Hepatocyte (in vitro differentiated cells): ENCODE data around the gene DSCAML1. TPM values are rescaled to one million over a fixed set of nuclear protein-coding genes. Genes with fewer than 3 reads are reported as not detected.
A peak's percentile ranks its signal among the peaks of the same experiment; 100 is the strongest.

Experiments used
- DNase-seq: peaks from one replicate; pipeline ENCODE4 v3.0.0-alpha.2; 2016; ENCODE audit warnings: low spot score
- H2AFZ ChIP-seq: fragments of 200-600 bp; sonication (generic); 2 replicates; pipeline ENCODE4 v1.6.0; 2016; ENCODE audit warnings: antibody characterized with exemption, mild to moderate bottlenecking
- H3K27ac ChIP-seq: fragments of 200-600 bp; sonication (generic); 2 replicates; pipeline ENCODE4 v1.5.1; 2016; ENCODE audit warnings: mild to moderate bottlenecking
- H3K27me3 ChIP-seq: fragments of 200-600 bp; sonication (generic); 2 replicates; pipeline ENCODE4 v1.6.1; 2016
- H3K36me3 ChIP-seq: fragments of 200-600 bp; sonication (generic); replicated peaks from 2 replicates; pipeline ENCODE4 v1.5.1; 2016; ENCODE audit warnings: low read depth; ENCODE audit not compliant: insufficient read depth
- H3K4me1 ChIP-seq: fragments of 200-600 bp; sonication (generic); 2 replicates; pipeline ENCODE4 v1.5.1; 2016; ENCODE audit warnings: mild to moderate bottlenecking, moderate library complexity; ENCODE audit not compliant: insufficient read depth
- H3K4me2 ChIP-seq: fragments of 200-600 bp; sonication (generic); 2 replicates; pipeline ENCODE4 v1.6.0; 2016
- H3K4me3 ChIP-seq: fragments of 200-600 bp; sonication (generic); 2 replicates; pipeline ENCODE4 v1.5.1; 2016; ENCODE audit warnings: mild to moderate bottlenecking
- H3K79me2 ChIP-seq: fragments of 200-600 bp; sonication (generic); 2 replicates; pipeline ENCODE4 v1.6.0; 2017; ENCODE audit warnings: mild to moderate bottlenecking
- H3K9me2 ChIP-seq: fragments of 200-600 bp; sonication (generic); replicated peaks from 2 replicates; pipeline ENCODE4 v1.6.0; 2017; ENCODE audit warnings: mild to moderate bottlenecking; ENCODE audit not compliant: insufficient read depth
- H3K9me3 ChIP-seq: fragments of 200-600 bp; sonication (generic); 2 replicates; pipeline ENCODE4 v1.5.1; 2016; ENCODE audit warnings: low read depth, mild to moderate bottlenecking
- H4K20me1 ChIP-seq: fragments of 200-600 bp; sonication (generic); 2 replicates; pipeline ENCODE4 v1.6.0; 2016; ENCODE audit warnings: mild to moderate bottlenecking; ENCODE audit not compliant: insufficient read depth, poor library complexity, severe bottlenecking
- CTCF ChIP-seq: fragments of 200-600 bp; sonication (generic); IDR thresholded peaks from 2 replicates; pipeline ENCODE4 v1.5.1; 2016; ENCODE audit warnings: antibody characterized with exemption, mild to moderate bottlenecking; ENCODE audit not compliant: poor library complexity
- EZH2 ChIP-seq: fragments of 200-600 bp; sonication (generic); IDR thresholded peaks from 2 replicates; pipeline ENCODE4 v1.6.1; 2016; ENCODE audit warnings: antibody characterized with exemption, mild to moderate bottlenecking, borderline replicate concordance
- EZH2phosphoT487 ChIP-seq: fragments of 200-600 bp; sonication (generic); IDR thresholded peaks from one replicate; pipeline ENCODE4 v1.6.1; 2018; ENCODE audit warnings: antibody characterized with exemption, mild to moderate bottlenecking, low read depth, moderate library complexity; ENCODE audit not compliant: unreplicated experiment, severe bottlenecking
- WGBS: methylation state at CpG from one replicate; pipeline ENCODE4 v1.1.6; 2016; ENCODE audit warnings: low lambda C conversion rate; ENCODE audit errors: missing lambda C conversion rate; 5-methylcytosine and 5-hydroxymethylcytosine counted together
- polyA plus RNA-seq: library from polyadenylated mRNA; unstranded; fragments of >200 nt; fragmentation: Nextera tagmentation; extraction: Ambion mirVana; gene quantifications from 2 replicates; pipeline ENCODE4 v1.2.1, GENCODE V29; 2016
- total RNA-seq: library from RNA; depleted of rRNA; stranded (reverse); fragments of >200 nt; gene quantifications from 2 replicates; pipeline ENCODE4 v1.2.3, GENCODE V29; 2014

Gene DSCAML1
- total and polyA plus RNA-seq, 2 experiments from 2014 or later = 0.46 to 2.6 TPM

DNA sequence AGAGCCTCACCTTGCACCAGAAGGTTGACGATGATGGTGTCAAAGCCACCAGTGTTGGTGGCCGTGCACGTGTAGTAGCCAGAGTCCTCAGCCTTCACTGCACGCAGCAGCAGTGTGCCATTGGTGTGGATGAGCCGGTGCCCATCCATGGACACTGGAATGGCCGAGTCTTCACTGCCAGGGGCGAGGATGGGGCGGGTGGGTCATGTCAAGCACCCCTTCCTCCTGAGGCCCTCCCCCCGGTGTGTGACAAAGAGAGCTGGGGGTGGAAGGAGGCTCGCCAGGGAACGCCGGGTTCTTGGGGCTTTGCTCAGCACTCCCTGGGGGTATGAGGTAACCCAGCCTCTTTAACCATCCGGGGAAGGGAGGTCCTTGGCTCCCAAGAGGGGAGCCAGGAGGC is 357.8 kb downstream of the DSCAML1 start:
- WGBS = 96% methylated on average over 13 of the region's 13 CpGs
- no peak for TF ChIP-seq EZH2
- no peak for TF ChIP-seq EZH2phosphoT487
- no peak for TF ChIP-seq CTCF

DNA sequence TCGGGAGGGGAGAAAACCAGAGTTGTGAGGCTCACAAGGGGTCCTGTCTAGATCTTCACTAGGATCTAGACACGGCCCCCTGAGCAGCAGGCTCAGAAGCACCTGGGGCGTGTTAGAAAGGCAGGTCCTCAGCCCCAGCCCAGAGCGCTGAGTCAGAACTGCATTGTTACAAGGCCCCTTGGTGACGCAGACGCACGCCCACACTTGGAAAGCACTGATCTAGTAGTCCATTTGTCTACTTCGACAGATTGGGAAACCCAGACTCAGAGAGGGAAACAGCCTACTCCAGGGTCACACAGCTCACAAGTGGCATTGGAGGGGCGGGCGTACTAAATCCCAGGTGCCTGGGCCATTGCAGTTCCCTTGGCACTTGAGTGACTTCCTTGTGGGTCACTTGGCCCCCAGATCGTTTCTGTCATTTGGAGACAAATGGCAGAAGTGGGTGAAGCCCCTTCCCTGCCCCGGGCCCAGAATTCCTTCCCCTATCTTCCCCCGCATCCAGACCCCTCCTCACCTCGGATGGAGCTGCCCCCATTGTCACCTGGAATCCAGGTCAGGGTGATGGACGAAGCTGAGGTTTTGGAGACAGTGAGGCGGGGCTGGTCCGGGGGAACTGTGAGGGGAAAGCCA is 358.5 kb downstream of the DSCAML1 start:
- Histone ChIP-seq H3K4me2 (no peak overlapping the region), H3K79me2 (no peaks in the 10 kb centered on the region), H2AFZ (no peak overlapping the region), H3K9me2 (no peaks in the 10 kb centered on the region), H3K9me3 (no peaks in the 10 kb centered on the region), H3K4me1 (no peaks in the 10 kb centered on the region), H3K27me3 (peaks cover 26% of the 10 kb centered on the region), H3K27ac (no peak overlapping the region), H3K36me3 (no peaks in the 10 kb centered on the region), H4K20me1 (no peaks in the 10 kb centered on the region), H3K4me3 (no peak overlapping the region)
- WGBS = 87% methylated on average over 16 of the region's 17 CpGs
- no peak for TF ChIP-seq EZH2
- TF ChIP-seq CTCF = no peak
- no peak for TF ChIP-seq EZH2phosphoT487
- peak; percentile 30 for DNase-seq

More for the DNA sequence above, 357.8 kb downstream of the DSCAML1 start:
- no peaks in the 10 kb centered on the region for H3K9me2 ChIP-seq
- peaks cover 24% of the 10 kb centered on the region for H3K27me3 ChIP-seq
- no peak overlapping the region for H3K4me3 ChIP-seq
- no peaks in the 10 kb centered on the region for H3K79me2 ChIP-seq
- H2AFZ ChIP-seq = no peak overlapping the region
- no peak for DNase-seq
- H3K4me2 ChIP-seq = no peak overlapping the region
- no peaks in the 10 kb centered on the region for H3K9me3 ChIP-seq
- H4K20me1 ChIP-seq = no peaks in the 10 kb centered on the region
- peaks cover under 1% of the 10 kb centered on the region for H3K4me1 ChIP-seq
- H3K27ac ChIP-seq = no peak overlapping the region
- H3K36me3 ChIP-seq = no peaks in the 10 kb centered on the region

- no peak overlapping the region for H3K4me2 ChIP-seq
- H3K9me2 ChIP-seq = no peaks in the 10 kb centered on the region
- no peak overlapping the region for H3K4me3 ChIP-seq
- no peak for DNase-seq
- H2AFZ ChIP-seq = no peak overlapping the region
- H4K20me1 ChIP-seq = no peaks in the 10 kb centered on the region
- no peaks in the 10 kb centered on the region for H3K4me1 ChIP-seq
- no peaks in the 10 kb centered on the region for H3K9me3 ChIP-seq
- no peak overlapping the region for H3K27ac ChIP-seq
- no peaks in the 10 kb centered on the region for H3K36me3 ChIP-seq
- peaks cover 28% of the 10 kb centered on the region for H3K27me3 ChIP-seq
- no peaks in the 10 kb centered on the region for H3K79me2 ChIP-seq
- WGBS = 86% methylated on average over 14 of the region's 14 CpGs
- no peak for TF ChIP-seq EZH2phosphoT487
- no peak for TF ChIP-seq CTCF
- TF ChIP-seq EZH2 = no peak
Measured at GRCh38 chr11:117437791-117438130, 359.3 kb downstream of the DSCAML1 start.
